Measurements from ENCODE around the gene PRSS16. TPM values are rescaled to one million over a fixed set of nuclear protein-coding genes. Genes with fewer than 3 reads are reported as not detected.

The PRSS16 gene
- total RNA-seq, 1 donor: not detected

GRCh38 chr6:27234576-27234975 is 12.9 kb upstream of the PRSS16 start:
- no peak for TF ChIP-seq CTCF (IDR thresholded peaks at IDR 0.05; ENCODE audit: insufficient read depth, low read depth, low read length)
- no peak for DNase-seq (ENCODE audit: low read depth)
- no peak overlapping the region for H3K4me3 ChIP-seq (ENCODE audit: low read depth, low read length)

GRCh38 chr6:27237089-27237803 is 10.3 kb upstream of the PRSS16 start:
- H3K4me3 ChIP-seq (ENCODE audit: low read depth, low read length): peak overlapping the region; percentile 47
- DNase-seq (ENCODE audit: low read depth): peak; percentile 36

GRCh38 chr6:27238010-27238983 is 9.2 kb upstream of the PRSS16 start:
- H3K4me3 ChIP-seq (ENCODE audit: low read depth, low read length): peak overlapping the region; percentile 47
- no peak for DNase-seq (ENCODE audit: low read depth)
- no peak for TF ChIP-seq CTCF (IDR thresholded peaks at IDR 0.05; ENCODE audit: insufficient read depth, low read depth, low read length)

More at GRCh38 chr6:27237089-27237803, 10.3 kb upstream of the PRSS16 start:
- TF ChIP-seq CTCF (IDR thresholded peaks at IDR 0.05; ENCODE audit: insufficient read depth, low read depth, low read length): no peak

- TF ChIP-seq CTCF (IDR thresholded peaks at IDR 0.05; ENCODE audit: insufficient read depth, low read depth, low read length): no peak
- no peak for DNase-seq (ENCODE audit: low read depth)
- H3K4me3 ChIP-seq (ENCODE audit: low read depth, low read length): no peak overlapping the region
Observed at GRCh38 chr6:27239258-27239657, 8.2 kb upstream of the PRSS16 start.

GRCh38 chr6:27241443-27241842 is 6.1 kb upstream of the PRSS16 start:
- no peak overlapping the region for H3K4me3 ChIP-seq (ENCODE audit: low read depth, low read length)
- no peak for TF ChIP-seq CTCF (IDR thresholded peaks at IDR 0.05; ENCODE audit: insufficient read depth, low read depth, low read length)
- no peak for DNase-seq (ENCODE audit: low read depth)

GRCh38 chr6:27242589-27243265 is 4.8 kb upstream of the PRSS16 start:
- no peak for TF ChIP-seq CTCF (IDR thresholded peaks at IDR 0.05; ENCODE audit: insufficient read depth, low read depth, low read length)

More at GRCh38 chr6:27242589-27243265, 4.8 kb upstream of the PRSS16 start:
- DNase-seq (ENCODE audit: low read depth): no peak
- H3K4me3 ChIP-seq (ENCODE audit: low read depth, low read length): no peak overlapping the region

Data from fibroblast of villous mesenchyme (primary cell).